NT2/D1 (cell line): ENCODE results near the gene CELA3A.

ENCODE experiments used
- SUZ12 ChIP-seq: IDR thresholded peaks from 2 replicates; pipeline ENCODE4 v1.6.1; 2011; ENCODE audit not compliant: insufficient read length, insufficient read depth; ENCODE audit errors: extremely low read depth
- ZNF274 ChIP-seq: IDR thresholded peaks from 2 replicates; pipeline ENCODE4 v1.6.1; 2011; ENCODE audit warnings: mild to moderate bottlenecking, low read depth, low read length

GRCh38 chr1:22037520-22037919 lies 36.1 kb downstream of the CELA3A start:
- TF ChIP-seq ZNF274, result no peak
- no peak for TF ChIP-seq SUZ12
